DMS153 treated with DMSO at 0.1 percent for 48 hours (cell line): ENCODE results near the gene RBM26.

ENCODE experiments used
- DNase-seq: peaks from one replicate; lab custom pipeline; 2025; ENCODE audit not compliant: unreplicated experiment; lab: John Stamatoyannopoulos, UW

The RBM26 gene, protein sequence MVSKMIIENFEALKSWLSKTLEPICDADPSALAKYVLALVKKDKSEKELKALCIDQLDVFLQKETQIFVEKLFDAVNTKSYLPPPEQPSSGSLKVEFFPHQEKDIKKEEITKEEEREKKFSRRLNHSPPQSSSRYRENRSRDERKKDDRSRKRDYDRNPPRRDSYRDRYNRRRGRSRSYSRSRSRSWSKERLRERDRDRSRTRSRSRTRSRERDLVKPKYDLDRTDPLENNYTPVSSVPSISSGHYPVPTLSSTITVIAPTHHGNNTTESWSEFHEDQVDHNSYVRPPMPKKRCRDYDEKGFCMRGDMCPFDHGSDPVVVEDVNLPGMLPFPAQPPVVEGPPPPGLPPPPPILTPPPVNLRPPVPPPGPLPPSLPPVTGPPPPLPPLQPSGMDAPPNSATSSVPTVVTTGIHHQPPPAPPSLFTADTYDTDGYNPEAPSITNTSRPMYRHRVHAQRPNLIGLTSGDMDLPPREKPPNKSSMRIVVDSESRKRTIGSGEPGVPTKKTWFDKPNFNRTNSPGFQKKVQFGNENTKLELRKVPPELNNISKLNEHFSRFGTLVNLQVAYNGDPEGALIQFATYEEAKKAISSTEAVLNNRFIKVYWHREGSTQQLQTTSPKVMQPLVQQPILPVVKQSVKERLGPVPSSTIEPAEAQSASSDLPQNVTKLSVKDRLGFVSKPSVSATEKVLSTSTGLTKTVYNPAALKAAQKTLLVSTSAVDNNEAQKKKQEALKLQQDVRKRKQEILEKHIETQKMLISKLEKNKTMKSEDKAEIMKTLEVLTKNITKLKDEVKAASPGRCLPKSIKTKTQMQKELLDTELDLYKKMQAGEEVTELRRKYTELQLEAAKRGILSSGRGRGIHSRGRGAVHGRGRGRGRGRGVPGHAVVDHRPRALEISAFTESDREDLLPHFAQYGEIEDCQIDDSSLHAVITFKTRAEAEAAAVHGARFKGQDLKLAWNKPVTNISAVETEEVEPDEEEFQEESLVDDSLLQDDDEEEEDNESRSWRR

DNA sequence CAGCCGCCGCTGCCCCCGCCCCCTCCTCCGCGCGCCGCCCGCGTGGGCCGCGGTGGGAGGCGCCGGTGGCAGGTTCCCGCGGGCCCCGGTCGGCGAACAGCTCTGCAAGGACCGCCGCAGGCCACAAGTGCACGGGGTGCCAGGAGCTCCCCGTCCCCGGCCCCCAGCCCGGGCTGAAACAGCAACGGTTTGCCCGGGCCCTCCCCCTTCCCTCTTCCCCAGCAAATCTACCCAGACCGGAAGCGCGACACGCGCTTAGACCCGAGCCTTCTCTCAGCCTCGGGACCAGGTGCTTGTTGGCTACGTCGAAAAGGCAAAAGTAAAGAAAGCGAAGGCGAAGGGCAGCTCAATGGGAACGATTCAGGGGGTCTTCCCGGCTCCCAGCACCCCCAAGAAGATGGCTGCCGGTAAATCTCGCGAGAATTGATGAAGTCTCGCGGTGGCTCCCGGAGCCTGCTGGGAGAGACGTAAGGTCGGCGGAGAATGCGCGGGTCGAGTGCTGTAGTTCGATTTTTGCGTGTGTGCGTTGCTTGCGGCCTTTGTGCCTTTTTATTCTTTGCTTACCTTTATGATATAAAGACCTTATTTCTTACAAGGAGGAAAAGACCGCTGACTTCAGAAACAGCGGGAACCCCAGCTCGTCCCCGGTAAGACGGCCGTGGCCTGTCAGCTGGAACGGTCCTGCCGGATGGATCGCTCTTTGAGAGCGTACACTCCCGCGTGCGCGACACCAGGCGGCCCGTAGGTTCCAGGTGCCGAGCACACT lies at the start of gene RBM26:
Gene RBM26, minus strand, starts transcription at position 425 of the 766 bp plus-strand sequence. CDS start 481 bp downstream, outside the sequence.
- DNase-seq: peak; percentile 89

DNA sequence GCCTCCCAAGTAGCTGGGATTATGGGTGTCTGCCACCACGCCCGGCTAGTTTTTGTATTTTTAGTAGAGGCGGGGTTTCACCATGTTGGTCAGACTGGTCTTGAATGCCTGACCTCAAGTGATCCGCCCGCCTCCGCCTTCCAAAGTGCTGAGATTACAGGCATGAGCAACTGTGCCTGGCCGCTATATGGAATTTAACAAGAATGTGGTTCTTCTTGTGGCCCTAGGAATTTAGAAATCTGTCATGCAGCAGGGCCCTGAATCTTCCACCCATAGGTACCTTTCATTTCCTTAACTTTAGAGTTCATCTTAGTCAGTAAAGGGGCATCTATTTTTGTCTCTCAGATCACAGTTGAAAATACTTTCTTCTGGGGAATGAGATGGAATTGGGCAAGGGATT lies 49.3 kb upstream of the RBM26 start:
- DNase-seq: no peak

DNA sequence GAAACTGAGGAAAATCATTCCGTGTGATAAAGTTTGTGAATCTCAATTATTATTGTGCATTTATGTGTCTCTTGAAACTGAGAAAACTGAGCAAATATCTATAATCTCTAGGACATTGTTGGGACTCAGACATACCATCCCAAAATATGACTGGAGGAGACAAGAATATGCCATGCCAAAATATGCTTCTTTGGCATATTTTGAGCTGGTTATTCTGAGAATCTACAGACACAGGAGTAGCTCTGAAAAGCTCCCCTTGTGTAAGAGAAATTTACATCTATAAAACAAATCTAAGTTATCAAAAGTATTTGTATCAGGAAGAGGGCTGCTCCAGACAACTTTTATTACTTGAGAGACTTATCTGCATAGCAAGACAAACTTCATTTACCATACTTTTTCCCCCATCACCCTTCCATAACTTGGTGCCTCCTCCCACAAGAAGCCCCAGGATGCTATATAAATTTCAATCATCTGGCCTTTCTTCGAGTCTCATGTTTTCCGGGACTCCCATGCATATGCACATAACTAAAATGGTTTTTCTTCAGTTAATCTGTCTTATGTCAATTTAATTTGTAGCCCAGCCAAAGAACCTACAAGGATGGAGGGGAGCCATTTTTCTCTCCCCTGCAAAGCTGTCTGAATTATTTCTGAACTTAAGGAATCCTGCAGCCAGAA lies 46.3 kb upstream of the RBM26 start:
- DNase-seq: no peak

DNA sequence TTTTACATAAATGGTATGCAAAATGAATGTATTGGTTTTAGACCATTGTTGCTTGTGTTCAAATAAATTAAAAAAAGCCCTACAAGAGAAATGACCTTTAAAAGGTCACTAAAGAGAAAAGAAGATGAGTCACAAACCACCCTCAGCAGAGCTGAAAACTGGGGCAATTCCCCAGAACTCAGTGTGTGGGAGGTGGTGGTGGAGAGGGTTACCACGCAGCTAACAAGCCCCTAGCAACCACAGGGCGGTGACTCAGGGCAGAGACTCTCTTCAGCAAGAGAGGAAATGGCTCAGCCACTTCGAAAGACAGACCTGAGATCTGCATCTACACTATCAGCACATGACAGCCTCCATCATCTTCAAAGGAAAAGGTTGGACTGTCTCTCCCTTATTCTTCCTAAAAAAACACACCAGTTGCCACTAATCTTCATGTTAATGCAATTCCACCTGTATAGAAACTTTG lies 45.5 kb upstream of the RBM26 start:
- DNase-seq: no peak

DNA sequence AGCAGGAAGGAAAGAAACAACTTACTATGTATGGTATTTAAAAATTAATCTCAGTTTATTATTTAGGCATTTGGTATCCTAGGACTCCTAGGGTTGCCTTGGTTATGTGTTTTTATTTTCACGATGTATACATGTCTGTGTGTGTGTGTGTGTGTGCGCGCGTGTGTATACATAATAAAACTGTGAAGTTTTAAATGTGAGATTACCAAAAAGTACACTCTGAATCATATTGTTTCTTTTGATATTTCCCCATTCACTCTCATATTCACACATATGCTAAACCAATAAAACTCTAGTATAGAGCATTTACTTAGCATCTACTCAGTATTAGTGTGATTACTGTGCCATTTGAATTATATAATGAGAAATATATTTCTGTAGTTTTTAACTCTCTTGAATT lies 44.1 kb upstream of the RBM26 start:
- no peak for DNase-seq

DNA sequence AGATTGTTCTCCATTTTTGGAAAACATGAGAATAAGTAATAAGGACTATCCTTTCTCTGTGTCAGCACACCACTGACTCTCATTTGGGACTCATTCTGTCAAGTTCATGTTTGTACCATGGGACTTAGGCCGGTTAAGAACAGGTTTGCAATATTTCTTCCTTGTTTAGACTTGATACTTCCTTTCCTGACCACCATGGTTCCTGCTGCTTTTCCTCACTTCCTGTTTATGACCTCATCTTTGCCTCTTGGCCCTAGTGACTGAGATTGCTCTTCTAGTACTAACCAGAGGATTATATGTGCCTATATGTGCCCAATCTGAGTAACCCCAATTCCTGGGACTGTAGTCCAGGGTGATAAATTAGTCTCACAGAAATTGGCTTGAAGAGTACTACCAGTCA lies 42.4 kb upstream of the RBM26 start:
- DNase-seq: no peak

DNA sequence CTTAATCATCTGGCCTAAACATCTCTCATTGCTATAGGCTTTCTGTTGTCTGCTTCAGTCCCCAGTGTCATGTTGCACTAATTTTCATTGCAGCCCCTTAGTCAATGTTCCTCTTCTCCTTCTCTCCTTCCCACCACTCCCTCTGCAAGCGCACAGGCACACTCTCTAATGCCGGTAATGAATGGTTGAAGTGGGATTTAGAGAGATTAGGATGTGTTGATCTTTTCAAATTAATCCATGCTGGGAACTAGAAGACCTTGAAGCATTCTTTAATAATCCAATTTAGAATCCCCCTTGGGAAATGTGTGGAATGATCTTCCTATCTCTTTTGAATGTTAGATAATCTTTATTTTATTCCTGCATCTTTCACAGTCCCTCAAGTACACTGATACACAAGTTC lies 41.7 kb upstream of the RBM26 start:
- no peak for DNase-seq

DNA sequence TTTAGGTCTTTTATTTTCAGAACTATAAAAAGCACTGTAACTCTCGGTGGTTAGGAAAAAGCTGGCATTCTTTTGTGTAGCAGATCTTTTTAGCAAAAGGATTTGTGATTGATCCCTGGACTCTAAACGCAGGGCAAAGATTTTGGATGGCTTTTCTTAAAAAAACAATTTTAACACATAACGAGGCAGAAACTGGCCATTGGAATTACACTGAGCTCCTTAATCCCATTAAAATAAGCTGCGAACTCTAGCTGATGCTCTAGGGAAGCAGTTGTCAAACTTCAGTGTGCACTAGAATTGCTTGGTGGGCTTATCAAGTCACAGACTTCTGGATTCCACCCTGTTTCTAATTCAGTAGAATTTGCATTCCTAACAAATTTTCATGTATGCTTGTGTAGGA lies 41.1 kb upstream of the RBM26 start:
- no peak for DNase-seq

DNA sequence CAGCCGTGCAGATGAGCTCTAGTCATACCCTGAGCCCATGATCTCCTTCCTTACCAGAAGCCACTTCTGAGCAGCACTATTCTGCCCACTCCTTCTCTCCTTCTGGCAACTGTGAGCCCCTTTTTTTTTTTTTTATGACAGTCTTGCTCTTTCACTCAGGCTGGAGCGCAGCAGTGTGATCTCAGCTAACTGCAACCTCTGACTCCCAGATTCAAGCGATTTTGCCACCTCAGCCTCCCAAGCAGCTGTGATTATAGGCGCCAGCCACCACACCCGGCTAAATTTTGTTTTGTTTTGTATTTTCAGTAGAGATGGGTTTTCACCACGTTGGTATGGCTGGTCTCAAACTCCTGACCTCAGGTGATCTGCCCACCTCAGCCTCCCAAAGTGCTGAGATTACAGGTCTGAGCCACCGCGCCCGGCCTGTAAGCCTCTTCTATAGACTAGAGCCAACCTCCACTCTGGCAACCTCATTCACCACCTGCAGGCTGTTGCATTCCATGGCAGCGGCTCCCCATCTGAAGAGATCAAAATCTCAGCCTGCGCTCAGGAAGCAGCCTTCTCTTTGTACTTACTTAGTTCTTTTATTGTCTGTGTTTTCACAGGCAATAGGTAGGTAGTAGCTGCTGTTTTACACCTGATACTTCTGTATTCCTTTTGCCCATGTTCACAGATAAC lies 40.1 kb upstream of the RBM26 start:
- no peak for DNase-seq

DNA sequence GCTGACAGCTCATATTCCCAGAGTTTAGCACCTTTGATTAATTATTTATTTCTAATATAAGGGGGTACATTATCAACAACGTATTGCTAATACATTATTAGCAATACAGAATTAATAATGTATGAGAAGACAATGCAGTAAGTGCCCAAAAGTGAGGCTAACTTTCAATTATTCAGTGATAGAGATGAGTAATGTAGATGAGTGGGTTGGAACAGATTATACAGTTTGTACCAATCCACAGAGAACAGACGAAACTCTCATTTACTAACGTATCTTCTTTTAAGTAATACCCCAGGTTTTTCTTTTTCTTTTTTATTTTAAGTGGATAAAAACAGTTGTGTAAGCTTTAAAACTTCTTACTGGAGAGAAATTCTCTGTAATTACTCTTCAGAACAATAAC lies 36.7 kb upstream of the RBM26 start:
- no peak for DNase-seq

DNA sequence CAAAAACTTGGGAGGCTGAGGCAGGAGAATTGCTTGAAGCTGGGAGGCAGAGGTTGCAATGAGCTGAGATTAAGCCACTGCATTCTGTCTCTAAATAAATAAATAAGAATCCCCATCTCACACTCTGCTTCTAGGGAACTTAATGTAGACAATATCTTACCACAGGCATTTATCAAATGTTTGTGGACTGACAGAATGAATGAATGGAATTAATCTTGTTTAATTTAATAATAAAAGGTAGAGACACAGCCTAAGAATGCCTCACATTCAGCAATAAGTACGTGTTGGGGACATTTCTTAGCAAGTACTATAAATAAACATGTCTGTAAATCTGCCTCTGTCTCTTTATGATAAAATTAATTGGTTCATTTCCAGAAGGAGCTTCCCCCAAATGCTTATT lies 36.2 kb upstream of the RBM26 start:
- DNase-seq: no peak

DNA sequence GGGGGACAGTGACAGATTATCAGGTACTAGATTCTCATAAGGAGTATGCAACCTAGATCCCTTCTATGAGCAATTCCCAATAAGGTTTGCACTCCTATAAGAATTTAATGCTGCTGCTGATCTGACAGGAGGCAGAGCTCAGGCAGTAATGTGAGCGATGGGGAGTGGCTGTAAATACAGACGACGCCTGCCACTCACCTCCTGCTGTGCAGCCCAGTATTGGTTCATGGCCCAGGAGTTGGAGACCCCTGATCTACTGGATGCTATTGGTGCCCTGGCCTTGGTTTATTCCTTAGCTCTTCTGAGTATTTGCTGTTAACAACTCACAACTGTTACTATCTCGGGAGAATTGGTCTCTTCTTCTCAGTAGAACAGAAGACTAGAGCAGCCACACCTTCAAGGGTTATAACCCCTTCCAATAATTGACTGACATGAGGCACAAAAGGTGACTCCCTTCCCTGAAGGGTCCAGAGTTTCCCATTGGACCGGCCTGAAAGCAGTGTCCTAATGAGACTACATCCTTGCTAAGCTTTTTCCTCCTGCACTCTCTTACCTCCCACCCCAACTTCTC lies 35.0 kb upstream of the RBM26 start:
- DNase-seq: no peak

DNA sequence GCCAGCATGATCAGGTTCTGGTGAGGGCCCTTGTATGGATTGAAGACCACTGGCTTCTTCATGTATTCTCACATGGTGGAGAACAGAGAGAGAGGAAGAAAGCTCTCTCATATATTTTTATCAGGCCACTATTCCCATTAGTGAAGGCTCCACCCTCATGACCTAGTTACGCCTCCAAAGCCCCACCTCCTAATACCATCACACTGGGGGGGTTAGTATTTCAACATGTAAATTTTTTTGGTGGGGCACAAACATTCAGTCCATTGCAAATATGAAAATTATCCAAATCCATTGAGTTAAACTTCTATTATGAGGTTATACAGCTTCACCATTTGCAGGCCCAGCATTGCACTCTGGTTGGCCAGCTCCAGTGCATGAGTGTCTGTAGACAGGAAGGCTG lies 33.2 kb upstream of the RBM26 start:
- no peak for DNase-seq

DNA sequence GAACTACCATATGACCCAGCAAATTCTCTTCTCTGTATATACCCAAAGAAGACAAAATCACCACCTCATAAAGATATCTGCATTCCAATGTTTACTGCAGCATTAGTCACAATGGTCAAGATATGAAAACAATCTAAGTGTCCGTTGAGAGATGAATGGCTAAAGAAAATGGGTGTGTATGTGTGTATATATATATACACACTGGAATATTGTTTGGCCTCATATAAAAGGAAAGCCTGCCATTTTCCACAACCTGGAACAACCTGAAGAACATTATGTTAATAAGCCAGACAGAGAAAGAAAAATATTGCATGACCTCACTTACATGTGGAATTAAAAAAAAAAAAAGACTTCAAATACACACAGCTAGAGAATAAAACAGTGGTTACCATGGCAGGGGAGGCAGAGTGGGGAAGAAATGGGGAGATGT lies 29.5 kb upstream of the RBM26 start:
- no peak for DNase-seq

DNA sequence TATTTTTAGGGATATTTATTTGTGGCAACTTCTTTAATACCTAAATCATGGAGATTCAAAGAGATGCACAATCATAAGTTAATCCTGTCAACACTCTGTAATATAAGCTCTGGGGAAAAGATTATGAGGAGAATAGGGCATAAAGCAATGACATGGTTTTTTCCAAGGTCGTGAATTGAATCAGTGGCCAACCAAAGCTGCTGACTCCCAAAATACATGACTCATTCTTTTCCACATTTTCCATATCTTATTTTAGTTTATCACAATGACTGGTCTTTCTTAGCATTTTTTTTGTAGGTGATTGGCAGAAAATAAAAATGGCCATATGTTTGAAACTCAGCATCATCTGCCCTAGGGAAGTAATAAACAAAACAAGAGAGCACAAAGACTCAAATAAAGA lies 28.5 kb upstream of the RBM26 start:
- no peak for DNase-seq

DNA sequence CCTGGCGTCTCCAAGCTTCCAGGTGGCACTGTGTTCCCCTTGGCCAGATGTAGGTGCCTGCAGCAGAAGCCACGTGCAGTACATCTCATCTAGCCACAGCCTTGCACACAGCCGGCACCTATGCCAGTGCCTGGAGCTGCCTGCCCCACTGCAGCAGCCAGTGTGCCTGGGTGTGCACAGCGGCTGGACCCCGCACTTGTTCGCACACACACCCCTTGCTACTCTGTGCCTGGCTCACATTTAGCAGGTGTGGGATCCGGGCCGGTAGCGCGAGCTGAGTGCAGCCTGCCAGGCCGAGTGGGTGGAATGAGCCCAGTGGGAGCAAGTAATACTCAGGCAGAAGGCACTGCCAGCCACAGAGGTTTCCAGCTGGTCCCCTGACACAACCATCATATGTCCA lies 26.9 kb upstream of the RBM26 start:
- no peak for DNase-seq

DNA sequence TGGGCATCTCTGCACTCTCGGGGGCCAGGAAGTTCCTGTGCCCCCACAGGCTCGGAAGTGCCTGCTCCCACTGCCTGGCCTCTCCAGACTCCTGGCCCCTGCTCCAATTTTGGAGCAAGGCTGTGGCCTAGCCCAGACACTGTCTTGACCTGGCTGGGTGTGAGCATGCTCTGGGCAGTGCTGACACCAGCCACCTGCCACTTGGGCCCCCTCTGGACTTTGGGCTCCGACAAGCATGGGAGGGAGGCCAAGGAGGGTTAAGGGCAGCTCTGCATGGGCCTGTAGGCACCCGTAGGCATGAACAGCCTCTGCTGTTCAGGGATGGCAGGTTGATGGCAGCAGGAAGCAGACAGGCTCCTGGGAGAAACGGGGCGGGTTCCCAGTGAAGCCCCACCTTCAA lies 26.0 kb upstream of the RBM26 start:
- DNase-seq: no peak

DNA sequence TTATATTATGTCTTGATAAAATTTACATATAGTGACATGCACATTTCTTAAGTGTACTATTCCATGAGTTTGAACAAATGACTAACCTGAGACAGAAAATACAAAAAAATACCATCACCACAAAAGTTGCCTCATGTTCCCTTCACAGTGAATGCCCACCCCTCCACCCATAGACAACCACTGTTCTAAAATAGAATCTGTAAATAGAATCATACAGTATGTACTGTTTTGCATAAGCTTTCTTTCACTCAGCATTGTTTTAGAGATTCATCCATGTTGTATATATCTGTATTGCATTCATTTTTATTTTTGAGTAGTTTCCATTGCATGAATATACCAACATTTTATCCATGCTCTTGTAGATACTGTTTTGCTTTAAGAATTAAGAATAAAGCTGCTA lies 23.3 kb upstream of the RBM26 start:
- DNase-seq: no peak

DNA sequence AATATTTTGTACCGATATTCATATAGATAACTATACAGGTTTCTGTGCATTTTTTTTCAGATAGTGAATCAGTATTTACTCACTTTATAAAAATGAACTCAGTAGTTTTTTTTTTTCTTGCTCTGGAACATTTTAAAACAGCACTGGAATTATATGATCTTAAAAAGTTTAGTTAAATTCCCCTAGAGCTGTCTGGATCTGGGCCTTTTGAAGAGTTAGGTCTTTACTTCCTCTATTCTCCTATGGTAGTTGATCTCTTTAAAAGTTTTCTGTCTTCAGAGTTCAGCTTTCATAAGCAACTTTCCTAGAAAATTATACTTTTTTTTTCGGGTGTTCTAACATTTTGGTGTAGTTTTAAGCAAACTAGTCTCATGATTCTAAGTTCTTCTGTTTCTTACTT lies 21.8 kb upstream of the RBM26 start:
- no peak for DNase-seq

DNA sequence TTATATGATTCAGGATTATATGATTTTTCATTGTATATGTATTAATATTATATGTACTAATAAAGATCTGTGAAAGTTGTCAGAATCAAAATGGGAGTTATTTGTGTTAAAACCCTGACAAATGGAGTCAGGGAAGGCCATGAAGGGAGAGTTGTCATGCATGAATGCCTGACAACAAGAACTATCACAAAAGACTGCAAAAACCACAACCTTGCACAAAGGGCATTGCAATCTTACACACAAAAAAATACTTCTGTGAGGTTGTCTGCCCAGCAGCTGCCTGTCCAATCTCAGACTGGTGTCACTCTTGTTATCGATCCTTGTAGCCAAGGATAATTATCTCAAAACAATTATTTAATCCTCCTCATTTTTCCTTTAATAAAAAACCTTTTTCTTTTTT lies 21.2 kb upstream of the RBM26 start:
- DNase-seq: no peak
